GM12875 (cell line): ENCODE results near the gene NIPAL4.

Experiments used
- H3K4me3 ChIP-seq: one replicate; pipeline ENCODE4 v1.5.1; 2011; ENCODE audit warnings: low read depth, low read length, control low read depth
- CTCF ChIP-seq: IDR thresholded peaks from 2 replicates; pipeline ENCODE4 v1.5.1; 2011; ENCODE audit warnings: low read depth, mild to moderate bottlenecking, control low read depth, inconsistent platforms, low read length, moderate library complexity, borderline replicate concordance; ENCODE audit not compliant: insufficient read depth

Gene NIPAL4

GRCh38 chr5:157485811-157486210 is 25.8 kb downstream of the NIPAL4 start:
- no peak for TF ChIP-seq CTCF
- H3K4me3 ChIP-seq: no peak overlapping the region

DNA sequence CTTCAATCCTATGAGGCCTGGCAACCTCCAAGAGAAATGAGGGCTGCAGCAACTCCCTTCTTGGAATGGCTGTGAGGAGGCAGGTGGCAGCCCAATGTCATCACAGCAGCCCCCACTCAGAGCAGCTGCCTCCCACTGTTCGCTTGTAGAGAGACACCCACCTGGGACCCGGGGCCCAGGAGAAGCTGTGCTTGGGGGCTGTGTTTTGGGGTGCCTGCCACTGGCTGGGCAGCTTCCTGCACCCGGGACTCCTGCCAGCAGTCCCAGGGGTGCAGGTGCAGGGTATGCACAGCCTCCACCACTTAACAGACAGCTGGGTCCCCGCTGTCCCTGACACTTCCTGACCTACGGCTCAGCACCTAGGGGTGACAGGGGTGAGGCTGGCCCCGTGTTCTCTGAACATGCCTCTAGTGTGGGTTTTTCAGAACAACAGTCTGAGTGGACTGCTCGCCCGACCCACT is 26.2 kb downstream of the NIPAL4 start:
- no peak overlapping the region for H3K4me3 ChIP-seq
- 0 out of 2 replicates have a peak, but pooled peaks have one; percentile 2 for TF ChIP-seq CTCF

DNA sequence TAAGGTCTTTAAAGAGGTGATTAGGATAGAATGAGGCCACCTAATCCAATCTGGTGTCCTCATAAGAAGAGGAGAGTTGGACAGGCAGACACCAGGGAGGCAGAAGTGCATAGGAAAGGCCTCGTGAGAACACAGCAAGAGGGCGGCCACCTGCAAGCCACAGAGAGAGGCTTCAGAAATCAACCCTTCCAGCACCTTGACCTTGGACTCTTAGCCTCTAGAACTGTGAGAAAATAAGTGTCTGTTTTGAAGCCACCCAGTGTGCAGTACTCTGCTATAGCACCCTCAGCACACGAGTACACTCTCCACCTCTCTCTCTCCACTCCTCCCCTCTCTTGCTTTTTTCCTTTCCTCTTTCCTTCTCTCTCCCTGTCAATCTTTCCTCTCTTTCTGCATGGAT is 26.8 kb downstream of the NIPAL4 start:
- TF ChIP-seq CTCF: no peak

GRCh38 chr5:157487358-157487757 is 27.3 kb downstream of the NIPAL4 start:
- no peak overlapping the region for H3K4me3 ChIP-seq
- TF ChIP-seq CTCF: no peak

More for the DNA sequence above, 26.8 kb downstream of the NIPAL4 start:
- H3K4me3 ChIP-seq: no peak overlapping the region

- no peak for TF ChIP-seq CTCF
- H3K4me3 ChIP-seq: no peak overlapping the region
These were observed 31.5 kb downstream of the NIPAL4 start for GRCh38 chr5:157491471-157491995.

DNA sequence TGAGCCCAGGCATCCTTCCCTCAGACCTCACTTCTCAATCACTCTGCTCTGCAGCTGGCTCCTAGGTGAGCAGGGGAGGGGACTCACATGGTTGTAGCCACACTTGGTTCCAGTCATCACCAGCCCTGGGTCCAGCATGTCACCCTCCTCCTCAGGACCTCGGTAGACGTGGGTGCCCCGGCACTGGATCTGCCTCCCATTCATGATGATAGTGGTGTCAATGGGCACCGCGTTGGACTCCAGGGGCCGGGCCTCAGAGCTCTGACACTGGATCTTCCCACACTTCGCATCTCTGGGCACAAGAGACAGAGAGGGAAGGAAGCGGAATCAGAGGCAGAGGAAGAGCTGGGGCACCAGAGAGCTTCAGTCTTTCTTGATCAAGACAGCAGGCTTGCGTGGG is 32.9 kb downstream of the NIPAL4 start:
- H3K4me3 ChIP-seq: no peak overlapping the region
- TF ChIP-seq CTCF: no peak

GRCh38 chr5:157494178-157494832 is 34.3 kb downstream of the NIPAL4 start:
- TF ChIP-seq CTCF: no peak
- H3K4me3 ChIP-seq: no peak overlapping the region
